Measurements from ENCODE around the gene TRA2B.

DNA sequence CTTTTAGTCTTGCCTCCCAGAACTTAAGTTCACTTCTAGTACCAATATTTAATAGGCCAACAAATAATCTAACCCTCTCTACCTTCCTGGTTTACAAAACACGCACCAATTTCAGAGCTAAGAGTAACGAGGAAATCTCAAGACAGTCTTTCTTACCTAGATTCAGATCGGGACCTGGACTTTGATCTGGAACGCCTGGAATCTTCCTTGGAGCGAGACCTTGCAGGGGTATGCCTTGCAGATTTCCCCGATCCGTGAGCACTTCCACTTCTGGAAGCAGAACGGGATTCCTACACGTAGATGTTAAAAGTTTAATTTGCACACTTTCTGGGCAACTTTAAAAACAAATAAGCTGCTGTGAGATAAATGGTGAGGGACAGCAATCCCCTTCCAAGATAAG, 11.4 kb downstream of the TRA2B start:
- TF ChIP-seq, protein P1, sequence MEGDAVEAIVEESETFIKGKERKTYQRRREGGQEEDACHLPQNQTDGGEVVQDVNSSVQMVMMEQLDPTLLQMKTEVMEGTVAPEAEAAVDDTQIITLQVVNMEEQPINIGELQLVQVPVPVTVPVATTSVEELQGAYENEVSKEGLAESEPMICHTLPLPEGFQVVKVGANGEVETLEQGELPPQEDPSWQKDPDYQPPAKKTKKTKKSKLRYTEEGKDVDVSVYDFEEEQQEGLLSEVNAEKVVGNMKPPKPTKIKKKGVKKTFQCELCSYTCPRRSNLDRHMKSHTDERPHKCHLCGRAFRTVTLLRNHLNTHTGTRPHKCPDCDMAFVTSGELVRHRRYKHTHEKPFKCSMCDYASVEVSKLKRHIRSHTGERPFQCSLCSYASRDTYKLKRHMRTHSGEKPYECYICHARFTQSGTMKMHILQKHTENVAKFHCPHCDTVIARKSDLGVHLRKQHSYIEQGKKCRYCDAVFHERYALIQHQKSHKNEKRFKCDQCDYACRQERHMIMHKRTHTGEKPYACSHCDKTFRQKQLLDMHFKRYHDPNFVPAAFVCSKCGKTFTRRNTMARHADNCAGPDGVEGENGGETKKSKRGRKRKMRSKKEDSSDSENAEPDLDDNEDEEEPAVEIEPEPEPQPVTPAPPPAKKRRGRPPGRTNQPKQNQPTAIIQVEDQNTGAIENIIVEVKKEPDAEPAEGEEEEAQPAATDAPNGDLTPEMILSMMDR (IDR thresholded peaks at IDR 0.05): no peak
- TF ChIP-seq POLR2AphosphoS5 (IDR thresholded peaks at IDR 0.05; ENCODE audit: low read depth, low read length): no peak
- TF ChIP-seq TCF7L2 (IDR thresholded peaks at IDR 0.05; ENCODE audit: low read depth, low read length): no peak

All from Panc1 (cell line).